ENCODE measurements around the gene ALOX12.

ALOX12 gene

GRCh38 chr17:7042501-7043181 is 46.8 kb downstream of the ALOX12 start:
- TF ChIP-seq EZH2phosphoT487 (IDR thresholded peaks at IDR 0.05; ENCODE audit: low read depth): no peak
- no peak for TF ChIP-seq CTCF (IDR thresholded peaks at IDR 0.05; ENCODE audit: low read depth, low read length)
- Histone ChIP-seq H3K4me3 (ENCODE audit: low read length) (no peak overlapping the region), H3K9me3 (ENCODE audit: insufficient read depth, low read length) (no peaks in the 10 kb centered on the region), H3K36me3 (replicated peaks; ENCODE audit: low read depth, low read length) (no peaks in the 10 kb centered on the region), H3K27ac (ENCODE audit: low read length) (no peak overlapping the region), H3K9ac (ENCODE audit: low read length) (no peak overlapping the region), H3K79me2 (ENCODE audit: low read length) (no peaks in the 10 kb centered on the region), H3K27me3 (ENCODE audit: low read depth, low read length) (no peaks in the 10 kb centered on the region), H3K4me1 (ENCODE audit: low read length) (peaks cover 9% of the 10 kb centered on the region; the same call in 1 of the 2 replicates), H4K20me1 (ENCODE audit: insufficient read depth, low read length) (no peaks in the 10 kb centered on the region), H3K4me2 (ENCODE audit: low read length) (no peak overlapping the region), H2AFZ (ENCODE audit: low read depth, low read length) (no peak overlapping the region)

DNA sequence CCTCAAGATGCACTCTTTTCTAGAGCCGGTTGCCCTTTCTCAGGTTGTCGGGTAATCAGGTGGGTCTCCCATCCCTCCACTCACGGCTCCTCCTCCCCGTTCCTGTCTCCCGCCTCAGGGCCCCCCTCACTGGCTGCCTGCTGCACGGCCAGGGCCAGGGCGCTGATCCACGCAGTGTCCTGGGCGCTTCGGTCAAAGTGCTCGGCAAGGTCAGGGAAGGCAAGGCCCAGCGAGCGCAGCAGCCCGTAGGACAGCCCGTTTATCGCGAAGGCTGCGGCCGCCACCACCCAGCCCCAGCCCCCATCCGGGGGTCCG is 47.3 kb downstream of the ALOX12 start:
- no peak overlapping the region for H3K9ac ChIP-seq (ENCODE audit: low read length)
- H2AFZ ChIP-seq (ENCODE audit: low read depth, low read length): no peak overlapping the region
- no peak for TF ChIP-seq EZH2phosphoT487 (IDR thresholded peaks at IDR 0.05; ENCODE audit: low read depth)
- no peak for TF ChIP-seq CTCF (IDR thresholded peaks at IDR 0.05; ENCODE audit: low read depth, low read length)
- no peaks in the 10 kb centered on the region for H3K36me3 ChIP-seq (replicated peaks; ENCODE audit: low read depth, low read length)
- no peaks in the 10 kb centered on the region for H3K9me3 ChIP-seq (ENCODE audit: insufficient read depth, low read length)
- H3K4me2 ChIP-seq (ENCODE audit: low read length): no peak overlapping the region
- H3K27ac ChIP-seq (ENCODE audit: low read length): no peak overlapping the region
- H3K27me3 ChIP-seq (ENCODE audit: low read depth, low read length): no peaks in the 10 kb centered on the region
- no peaks in the 10 kb centered on the region for H4K20me1 ChIP-seq (ENCODE audit: insufficient read depth, low read length)
- H3K4me3 ChIP-seq (ENCODE audit: low read length): no peak overlapping the region
- no peaks in the 10 kb centered on the region for H3K79me2 ChIP-seq (ENCODE audit: low read length)
- peaks cover 9% of the 10 kb centered on the region; the same call in 1 of the 2 replicates for H3K4me1 ChIP-seq (ENCODE audit: low read length)

DNA sequence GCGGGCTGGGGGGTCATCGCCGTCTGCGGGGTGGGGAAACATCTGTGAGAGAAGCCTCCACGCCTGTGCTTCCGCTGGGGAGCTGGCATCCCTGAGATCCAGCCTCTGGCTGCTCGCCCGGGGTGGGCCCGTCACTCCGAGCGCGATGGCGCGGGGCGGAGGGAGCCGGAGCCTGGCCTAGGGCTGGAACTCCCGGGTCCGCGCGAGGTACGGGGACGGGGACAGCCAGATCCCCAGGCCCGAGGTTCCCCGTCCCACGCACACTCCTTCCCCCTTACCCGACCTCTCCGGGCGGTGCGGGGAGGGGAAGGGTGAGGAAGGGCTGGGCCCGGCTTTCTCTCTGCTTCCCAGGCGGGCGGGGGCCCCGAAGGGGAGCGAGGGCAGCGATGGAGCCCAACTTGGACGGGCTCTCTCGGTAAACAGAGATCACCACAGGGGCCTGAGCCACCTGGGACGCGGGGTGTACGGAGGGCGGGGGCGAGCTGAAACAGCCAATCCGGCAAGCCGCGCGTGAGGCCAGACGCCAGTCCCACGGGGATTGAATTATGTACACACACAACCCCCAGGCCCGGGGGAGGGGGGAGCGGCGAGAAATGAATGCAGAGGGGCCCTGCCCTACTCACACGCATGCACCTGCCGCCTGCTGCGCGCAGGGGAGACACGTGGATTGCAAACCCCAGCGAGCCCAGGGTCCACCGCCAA is 47.8 kb downstream of the ALOX12 start, which contains the start of gene SLC16A11:
TSS of gene SLC16A11 (minus strand) at position 596 of the 702 bp plus-strand sequence. CDS start at position 17, 579 bp downstream.
- no peaks in the 10 kb centered on the region for H3K36me3 ChIP-seq (replicated peaks; ENCODE audit: low read depth, low read length)
- no peak within 1 kb of the TSS for H3K27ac ChIP-seq (ENCODE audit: low read length)
- no peaks in the 10 kb centered on the region for H3K9me3 ChIP-seq (ENCODE audit: insufficient read depth, low read length)
- H3K79me2 ChIP-seq (ENCODE audit: low read length): no peaks in the 10 kb centered on the region
- H4K20me1 ChIP-seq (ENCODE audit: insufficient read depth, low read length): no peaks in the 10 kb centered on the region
- H3K4me1 ChIP-seq (ENCODE audit: low read length): peaks cover 9% of the 10 kb centered on the region; the same call in 1 of the 2 replicates
- H2AFZ ChIP-seq (ENCODE audit: low read depth, low read length): no peak within 1 kb of the TSS
- H3K27me3 ChIP-seq (ENCODE audit: low read depth, low read length): no peaks in the 10 kb centered on the region
- no peak within 1 kb of the TSS for H3K9ac ChIP-seq (ENCODE audit: low read length)
- no peak for TF ChIP-seq EZH2phosphoT487 (IDR thresholded peaks at IDR 0.05; ENCODE audit: low read depth)
- TF ChIP-seq CTCF (IDR thresholded peaks at IDR 0.05; ENCODE audit: low read depth, low read length): no peak
- no peak within 1 kb of the TSS for H3K4me2 ChIP-seq (ENCODE audit: low read length)
- no peak within 1 kb of the TSS for H3K4me3 ChIP-seq (ENCODE audit: low read length)

- Histone ChIP-seq H3K27me3 (ENCODE audit: low read depth, low read length) (no peaks in the 10 kb centered on the region), H3K27ac (ENCODE audit: low read length) (no peak overlapping the region), H3K4me3 (ENCODE audit: low read length) (peak overlapping the region; percentile 79), H2AFZ (ENCODE audit: low read depth, low read length) (no peak overlapping the region), H3K79me2 (ENCODE audit: low read length) (no peaks in the 10 kb centered on the region), H3K9ac (ENCODE audit: low read length) (0 out of 2 replicates have a peak overlapping the region, but pooled peaks have one; percentile 52), H3K4me2 (ENCODE audit: low read length) (peak overlapping the region; percentile 96), H3K36me3 (replicated peaks; ENCODE audit: low read depth, low read length) (no peaks in the 10 kb centered on the region), H4K20me1 (ENCODE audit: insufficient read depth, low read length) (no peaks in the 10 kb centered on the region), H3K4me1 (ENCODE audit: low read length) (peaks cover 9% of the 10 kb centered on the region; the same call in 1 of the 2 replicates), H3K9me3 (ENCODE audit: insufficient read depth, low read length) (no peaks in the 10 kb centered on the region)
- TF ChIP-seq EZH2phosphoT487 (IDR thresholded peaks at IDR 0.05; ENCODE audit: low read depth) (no peak), CTCF (IDR thresholded peaks at IDR 0.05; ENCODE audit: low read depth, low read length) (peak; percentile 78)
Observed at GRCh38 chr17:7045492-7046126, 49.8 kb downstream of the ALOX12 start.
